DMS53 (cell line): ENCODE data around the gene ATP1B4.
A peak's percentile ranks its signal among the peaks of the same experiment; 100 is the strongest.
"Not testable (repeated sequence)": the region's sequence is repeated elsewhere in the genome, so short reads cannot be mapped to it uniquely, and the experiment has no call there.

Experiments used
- DNase-seq: peaks from one replicate; lab custom pipeline; 2025; lab: John Stamatoyannopoulos, UW

Gene ATP1B4

DNA sequence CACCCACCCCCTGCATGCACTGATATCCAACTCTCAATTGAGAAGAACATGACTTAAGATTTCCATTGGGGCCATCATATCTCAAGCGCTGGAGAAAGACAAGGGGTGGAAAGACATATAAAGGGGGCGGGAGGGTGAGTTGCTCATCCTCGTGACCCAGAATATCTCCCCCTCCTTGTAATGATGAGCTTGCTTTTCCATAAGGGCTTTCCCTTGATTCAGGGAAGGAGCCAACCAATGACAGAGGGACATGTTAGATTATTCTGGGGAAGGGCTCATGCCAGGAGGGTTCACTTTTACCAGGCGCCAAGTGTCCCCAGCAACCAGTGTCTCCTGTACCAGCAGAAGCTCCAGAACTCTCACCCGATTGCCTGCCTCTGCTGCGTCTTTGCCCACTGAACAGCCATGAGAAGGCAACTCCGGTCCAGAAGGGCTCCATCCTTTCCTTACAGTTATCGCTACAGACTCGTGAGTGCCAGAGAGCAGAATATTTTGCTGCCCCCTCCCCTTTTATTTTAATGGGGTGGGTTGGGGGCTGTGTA is at the start of gene ATP1B4:
Gene ATP1B4, plus strand, starts transcription at position 326 of the 542 bp plus-strand sequence. Its CDS starts 80 bp downstream, at position 406.
- DNase-seq = no peak

- DNase-seq = peak; percentile 2
Measured at GRCh38 chrX:120315776-120316175, 46.1 kb upstream of the ATP1B4 start.

GRCh38 chrX:120316587-120317283 is 45.2 kb upstream of the ATP1B4 start:
- DNase-seq = peak; percentile 84

DNA sequence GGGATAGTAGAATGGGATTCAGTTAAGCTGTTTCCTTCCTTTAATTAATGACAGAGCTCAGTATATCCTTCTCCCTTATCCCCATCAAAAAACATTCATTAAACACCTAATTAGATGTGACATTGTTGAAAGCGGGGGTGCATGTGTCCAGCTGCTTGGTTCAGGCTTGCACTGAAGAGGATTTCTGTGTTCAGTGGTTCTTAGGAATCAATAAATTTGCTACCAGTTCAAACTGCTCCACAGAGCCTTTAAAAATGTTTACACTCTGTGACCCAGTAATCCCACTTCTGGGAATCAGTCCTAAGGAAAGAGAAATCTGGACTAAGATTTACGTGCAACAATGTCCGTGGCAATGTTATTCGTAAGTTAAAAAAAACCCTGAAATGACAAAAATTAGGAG is 43.5 kb upstream of the ATP1B4 start:
- DNase-seq = no peak

- no peak for DNase-seq
Measured at GRCh38 chrX:120321520-120322281, 40.2 kb upstream of the ATP1B4 start.

DNA sequence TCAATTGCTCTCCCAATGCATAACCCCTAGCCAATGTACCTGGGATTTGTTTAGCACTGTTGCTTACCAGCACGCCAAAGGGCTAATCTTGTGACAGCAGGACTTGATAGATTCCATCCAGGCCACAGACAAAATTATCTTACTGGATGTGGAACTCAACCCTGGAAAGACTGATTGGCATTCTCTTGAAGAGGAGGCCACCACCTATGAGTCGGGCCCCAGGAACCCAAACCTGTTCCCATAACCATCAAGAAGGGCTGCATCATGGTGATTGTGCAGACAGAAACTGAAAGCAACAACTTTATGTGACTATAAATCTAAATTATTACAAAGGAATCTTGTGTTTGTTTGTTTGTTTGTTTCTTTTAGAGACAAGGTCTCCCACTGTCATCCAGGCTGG is 30.8 kb upstream of the ATP1B4 start:
- no peak for DNase-seq

DNA sequence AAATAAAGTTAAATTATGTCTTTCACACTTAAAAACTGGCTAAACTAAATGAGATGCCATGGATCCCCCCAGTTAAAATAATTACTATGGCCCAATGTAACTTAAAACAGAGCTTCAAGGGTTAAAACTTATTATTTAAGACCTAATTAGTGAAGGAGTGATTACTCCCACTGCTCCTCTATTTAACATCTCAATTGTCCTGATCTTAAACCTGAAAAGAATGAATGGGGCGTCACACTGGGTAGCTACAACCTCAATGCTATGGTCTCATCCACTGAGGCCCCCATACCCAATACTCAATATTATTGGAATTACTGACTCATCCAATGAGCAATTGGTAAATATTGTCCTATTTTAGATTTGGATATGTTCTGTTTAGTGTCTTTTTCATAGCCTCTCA is 29.5 kb upstream of the ATP1B4 start:
- DNase-seq = no peak

GRCh38 chrX:120334151-120334550 is 27.7 kb upstream of the ATP1B4 start:
- peak; percentile 3 for DNase-seq

GRCh38 chrX:120334603-120335002 is 27.3 kb upstream of the ATP1B4 start:
- DNase-seq = no peak

GRCh38 chrX:120335289-120335688 is 26.6 kb upstream of the ATP1B4 start:
- no peak for DNase-seq

DNA sequence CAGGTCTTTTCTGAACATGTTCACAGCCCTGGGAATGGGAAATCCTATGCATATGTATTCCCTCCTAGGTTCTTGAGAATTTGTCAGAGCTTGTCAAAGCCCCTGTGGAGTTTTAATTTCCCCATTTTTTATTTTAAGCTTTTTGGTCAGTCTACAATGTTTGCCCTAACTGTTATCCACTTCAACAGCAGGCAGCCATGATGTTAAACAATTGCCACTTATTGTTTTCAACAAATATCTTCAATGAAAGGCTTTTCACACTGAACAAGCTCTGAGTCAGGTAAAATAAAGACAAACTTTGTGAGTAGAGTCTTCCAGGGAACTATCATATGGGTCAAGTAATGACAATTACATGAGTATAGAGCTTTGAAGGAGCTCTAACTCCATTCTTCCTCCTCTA is 25.0 kb upstream of the ATP1B4 start:
- DNase-seq = no peak

DNA sequence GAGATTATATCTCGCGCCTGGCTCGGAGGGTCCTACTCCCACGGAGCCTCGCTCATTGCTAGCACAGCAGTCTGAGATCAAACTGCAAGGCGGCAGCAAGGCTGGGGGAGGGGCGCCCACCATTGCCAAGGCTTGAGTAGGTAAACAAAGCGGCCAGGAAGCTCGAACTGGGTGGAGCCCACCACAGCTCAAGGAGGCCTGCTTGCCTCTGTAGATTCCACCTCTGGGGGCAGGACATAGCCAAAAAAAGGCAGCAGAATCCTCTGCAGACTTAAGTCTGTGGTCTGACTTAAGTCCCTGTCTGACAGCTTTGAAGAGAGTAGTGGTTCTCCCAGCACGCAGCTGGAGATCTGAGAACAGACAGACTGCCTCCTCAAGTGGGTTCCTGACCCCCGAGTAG is 17.3 kb upstream of the ATP1B4 start:
- not testable (repeated sequence) for DNase-seq

DNA sequence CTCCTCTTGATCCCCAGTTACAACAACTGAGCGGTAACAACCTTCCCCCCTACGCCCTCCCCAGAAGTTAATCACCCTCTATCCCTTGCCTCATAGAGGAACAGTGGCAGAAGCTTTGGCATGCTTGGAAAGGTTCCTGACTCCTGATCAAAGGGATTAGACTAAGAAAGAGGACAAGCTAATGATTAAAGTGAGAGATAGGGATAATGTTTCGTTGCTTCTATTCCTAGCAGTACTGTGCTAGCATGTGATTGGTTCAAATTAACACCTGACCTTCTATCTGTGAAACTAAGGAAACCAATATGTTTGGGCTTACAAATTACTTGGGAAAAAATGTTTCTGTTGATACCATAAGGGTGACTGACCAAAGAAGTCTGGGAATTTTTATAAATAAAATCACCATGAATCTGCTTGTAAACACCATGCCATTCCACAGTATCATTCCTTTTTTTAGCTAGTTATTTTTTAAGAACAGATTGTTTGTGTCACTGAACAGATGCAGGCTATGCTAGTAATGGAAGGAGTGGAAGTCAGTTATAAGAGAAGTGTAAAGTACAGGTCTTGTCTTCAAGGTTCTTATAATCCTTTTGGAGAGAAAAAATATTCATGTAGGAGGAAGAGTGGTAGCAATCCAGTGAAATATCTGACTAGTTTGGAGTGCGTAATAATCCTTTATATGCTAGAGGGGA is 11.3 kb upstream of the ATP1B4 start:
- no peak for DNase-seq

- DNase-seq = no peak
Measured at GRCh38 chrX:120356084-120356483, 5.8 kb upstream of the ATP1B4 start.

GRCh38 chrX:120357186-120357585 is 4.7 kb upstream of the ATP1B4 start:
- no peak for DNase-seq

- DNase-seq = no peak
Measured at GRCh38 chrX:120358737-120359456, 3.0 kb upstream of the ATP1B4 start.

DNA sequence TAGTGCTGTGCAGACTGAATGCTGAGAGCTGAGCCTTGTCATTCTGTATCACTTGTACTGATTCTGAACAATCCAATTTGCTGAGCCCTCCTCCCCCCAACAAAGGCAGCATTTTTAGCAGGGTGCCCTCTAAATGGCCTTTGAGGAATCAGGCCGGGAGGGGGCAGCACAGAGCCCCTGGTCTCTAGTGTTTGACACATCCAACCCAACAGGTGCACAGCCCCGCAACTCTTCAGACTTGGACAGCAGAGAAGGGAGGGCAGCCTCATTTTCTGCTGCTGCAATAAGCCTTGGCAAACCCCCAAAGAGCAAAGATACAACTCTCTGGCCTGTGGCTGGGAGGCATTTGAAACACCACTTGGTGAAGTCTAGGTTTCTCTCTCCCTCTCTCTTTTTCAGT is 3.4 kb downstream of the ATP1B4 start:
- DNase-seq = peak; percentile 66

DNA sequence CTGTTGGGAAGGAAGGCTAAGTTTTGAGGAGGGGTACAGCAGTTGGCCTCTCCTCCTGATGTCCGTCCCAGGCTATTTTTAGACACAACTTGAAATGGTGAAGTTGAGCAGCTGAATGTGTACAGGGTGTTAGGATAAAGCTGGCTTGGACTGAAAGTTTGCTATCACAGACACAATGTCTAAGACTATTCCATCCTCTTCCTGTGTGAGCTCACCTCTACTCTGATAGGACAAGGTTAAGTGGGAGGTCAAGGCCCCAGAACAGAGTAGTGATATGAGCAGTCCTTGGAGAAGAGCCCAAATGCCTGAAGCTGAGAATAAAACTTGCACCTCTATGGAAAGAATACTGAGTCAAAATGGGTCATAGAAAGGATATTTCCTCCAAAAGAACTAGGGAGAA is 4.1 kb downstream of the ATP1B4 start:
- DNase-seq = no peak

- DNase-seq = no peak
Measured at GRCh38 chrX:120366794-120367193, 4.9 kb downstream of the ATP1B4 start.

- DNase-seq = no peak
Measured at GRCh38 chrX:120367402-120368109, 5.7 kb downstream of the ATP1B4 start.

DNA sequence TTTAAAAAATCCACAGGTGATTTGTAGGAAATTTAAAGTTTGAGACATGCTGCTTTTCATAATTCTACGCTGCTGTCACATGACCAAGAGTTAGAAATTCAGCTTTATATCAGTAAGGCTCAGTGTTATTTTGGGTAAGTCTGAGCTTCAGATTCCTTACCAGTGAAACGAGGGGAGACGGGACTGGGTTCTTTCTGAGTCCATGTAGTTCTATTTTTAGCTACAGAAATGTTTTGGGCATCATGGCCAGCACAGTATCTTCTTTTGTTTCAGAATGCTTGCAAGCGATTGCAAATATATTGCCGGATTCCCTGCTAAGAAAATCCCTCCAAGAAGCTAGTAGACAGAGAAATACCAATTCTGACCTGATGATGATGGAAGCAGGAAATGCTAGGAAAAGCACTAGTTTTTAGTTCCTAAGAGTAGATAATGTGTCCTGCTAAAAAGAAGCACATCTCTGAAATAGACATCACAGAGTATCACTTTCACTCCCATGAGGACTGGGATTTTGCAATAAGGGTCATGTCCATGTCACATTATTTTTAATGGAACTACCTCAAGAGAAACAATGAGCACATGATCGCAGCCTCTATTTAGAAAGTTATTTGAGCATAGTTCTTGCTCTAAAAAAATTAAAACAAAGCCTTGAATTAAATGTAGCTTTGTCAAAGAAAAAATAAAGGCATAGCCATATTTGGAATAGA is 10.9 kb downstream of the ATP1B4 start:
- DNase-seq = no peak
